Measurements from ENCODE around the gene MED7.
"Not testable (repeated sequence)": the region's sequence is repeated elsewhere in the genome, so short reads cannot be mapped to it uniquely, and the experiment has no call there.

MED7 gene

GRCh38 chr5:157142317-157143126, at the start of gene MED7:
MED7 (minus strand) TSS chr5:157142865; CDS start chr5:157139431, 3,434 bp downstream.
- peak; percentile 82 to 89 (median 88) for DNase-seq (ENCODE audit: low read depth in 3 of 3)

- peak in 1 of 3 experiments; percentile 57 for DNase-seq (ENCODE audit: low read depth in 3 of 3)
Observed at GRCh38 chr5:157189223-157189622, 46.6 kb upstream of the MED7 start.

- DNase-seq (ENCODE audit: low read depth in 3 of 3), result no peak
Observed at GRCh38 chr5:157188270-157188669, 45.6 kb upstream of the MED7 start.

GRCh38 chr5:157187046-157187754, 44.5 kb upstream of the MED7 start:
- no peak for DNase-seq (ENCODE audit: low read depth in 3 of 3)

- DNase-seq (ENCODE audit: low read depth in 3 of 3), result no peak
Observed at GRCh38 chr5:157186309-157187045, 43.8 kb upstream of the MED7 start.

- not testable (repeated sequence) for DNase-seq (ENCODE audit: low read depth in 3 of 3)
Observed at GRCh38 chr5:157185122-157185521, 42.5 kb upstream of the MED7 start.

GRCh38 chr5:157184117-157184670, 41.5 kb upstream of the MED7 start:
- DNase-seq (ENCODE audit: low read depth in 3 of 3), result no peak

GRCh38 chr5:157182143-157182757, 39.6 kb upstream of the MED7 start:
- no peak for DNase-seq (ENCODE audit: low read depth in 3 of 3)

- DNase-seq (ENCODE audit: low read depth in 3 of 3), result no peak
Observed at GRCh38 chr5:157180374-157181264, 38.0 kb upstream of the MED7 start, which contains the start of gene ITK. ITK (plus strand) TSS chr5:157180840; CDS start chr5:157180978, 138 bp downstream.

GRCh38 chr5:157178966-157179365, 36.3 kb upstream of the MED7 start:
- no peak for DNase-seq (ENCODE audit: low read depth in 3 of 3)

- no peak for DNase-seq (ENCODE audit: low read depth in 3 of 3)
Observed at GRCh38 chr5:157177953-157178352, 35.3 kb upstream of the MED7 start.

- DNase-seq (ENCODE audit: low read depth in 3 of 3), result no peak
Observed at GRCh38 chr5:157175071-157175612, 32.5 kb upstream of the MED7 start.

- peak; percentile 73 to 89 (median 83) for DNase-seq (ENCODE audit: low read depth in 3 of 3)
Observed at GRCh38 chr5:157172403-157172802, 29.7 kb upstream of the MED7 start.

GRCh38 chr5:157168286-157168685, 25.6 kb upstream of the MED7 start:
- DNase-seq (ENCODE audit: low read depth in 3 of 3), result no peak

- no peak for DNase-seq (ENCODE audit: low read depth in 3 of 3)
Observed at GRCh38 chr5:157167214-157167621, 24.6 kb upstream of the MED7 start.

- no peak for DNase-seq (ENCODE audit: low read depth in 3 of 3)
Observed at GRCh38 chr5:157166214-157167213, 23.8 kb upstream of the MED7 start, which contains the start of gene GARIN3. GARIN3 (minus strand) TSS chr5:157166264; CDS start chr5:157166168, 96 bp downstream.

GRCh38 chr5:157165668-157166067, 23.0 kb upstream of the MED7 start:
- DNase-seq (ENCODE audit: low read depth in 3 of 3), result no peak

GRCh38 chr5:157165261-157165660, 22.6 kb upstream of the MED7 start:
- DNase-seq (ENCODE audit: low read depth in 3 of 3), result no peak

- DNase-seq (ENCODE audit: low read depth in 3 of 3), result no peak
Observed at GRCh38 chr5:157164521-157164920, 21.9 kb upstream of the MED7 start.

Measured in stimulated activated CD4-positive, alpha-beta T cell treated with anti-CD3 and anti-CD28 coated beads, TNF-alpha, amount 100 ng/mL, for 24 hours (primary cell).